GM12872 (cell line): ENCODE data around the gene PRKAR1B.

Experiments used
- CTCF ChIP-seq: IDR thresholded peaks from 3 replicates; pipeline ENCODE4 v1.5.1; 2011; ENCODE audit warnings: low read depth, mild to moderate bottlenecking, low read length, moderate library complexity; ENCODE audit not compliant: insufficient read depth

Gene PRKAR1B

GRCh38 chr7:645606-646005, 81.5 kb downstream of the PRKAR1B start:
- no peak for TF ChIP-seq CTCF

GRCh38 chr7:644381-645305, 82.4 kb downstream of the PRKAR1B start:
- TF ChIP-seq CTCF, result no peak

- no peak for TF ChIP-seq CTCF
These were observed 85.1 kb downstream of the PRKAR1B start for GRCh38 chr7:641966-642365.

GRCh38 chr7:641269-641671, 85.8 kb downstream of the PRKAR1B start:
- no peak for TF ChIP-seq CTCF

- no peak for TF ChIP-seq CTCF
These were observed 88.6 kb downstream of the PRKAR1B start for GRCh38 chr7:638256-639011.

- no peak for TF ChIP-seq CTCF
These were observed 89.3 kb downstream of the PRKAR1B start for GRCh38 chr7:637826-638225.

GRCh38 chr7:636396-636795, 90.7 kb downstream of the PRKAR1B start:
- TF ChIP-seq CTCF, result no peak
